GM12892 (cell line): ENCODE data around the gene COL15A1.

Source experiments
- POLR2A ChIP-seq: IDR thresholded peaks from 2 replicates; pipeline ENCODE4 v1.6.1; 2011; ENCODE audit warnings: low read depth, low read length, control low read depth
- POLR2AphosphoS5 ChIP-seq: IDR thresholded peaks from 2 replicates; pipeline ENCODE4 v1.6.1; 2011; ENCODE audit warnings: low read depth, low read length, control low read depth

- TF ChIP-seq POLR2AphosphoS5 (no peak), POLR2A (no peak)
These were observed 77.8 kb downstream of the COL15A1 start for GRCh38 chr9:99021512-99021911.
